Inferior parietal cortex (tissue), 1 donor: ENCODE data around the gene PDIA6.
"Not testable (repeated sequence)": the region's sequence is repeated elsewhere in the genome, so short reads cannot be mapped to it uniquely, and the experiment has no call there.

Source experiments
- DNase-seq: peaks from one replicate; pipeline ENCODE4 v3.0.0-alpha.2; 2016; ENCODE audit errors: extremely low spot score

The PDIA6 gene

DNA sequence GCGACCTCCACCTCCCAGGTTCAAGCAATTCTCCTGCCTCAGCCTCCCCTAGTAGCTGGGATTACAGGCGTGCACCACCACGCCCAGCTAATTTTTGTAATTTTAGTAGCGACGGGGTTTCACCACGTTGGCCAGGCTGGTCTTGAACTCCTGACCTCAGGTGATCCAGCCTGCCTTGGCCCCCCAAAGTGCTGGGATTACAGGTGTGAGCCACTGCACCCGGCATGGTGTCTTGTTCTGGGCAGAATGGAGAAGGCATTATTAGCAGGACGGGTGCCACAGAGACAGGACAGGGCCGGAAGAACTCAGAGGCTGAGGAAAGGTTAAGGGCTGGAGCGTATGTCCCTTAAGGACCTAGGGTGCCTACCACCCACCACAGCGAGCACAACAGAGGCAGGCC is 31.8 kb downstream of the PDIA6 start:
- not testable (repeated sequence) for DNase-seq

DNA sequence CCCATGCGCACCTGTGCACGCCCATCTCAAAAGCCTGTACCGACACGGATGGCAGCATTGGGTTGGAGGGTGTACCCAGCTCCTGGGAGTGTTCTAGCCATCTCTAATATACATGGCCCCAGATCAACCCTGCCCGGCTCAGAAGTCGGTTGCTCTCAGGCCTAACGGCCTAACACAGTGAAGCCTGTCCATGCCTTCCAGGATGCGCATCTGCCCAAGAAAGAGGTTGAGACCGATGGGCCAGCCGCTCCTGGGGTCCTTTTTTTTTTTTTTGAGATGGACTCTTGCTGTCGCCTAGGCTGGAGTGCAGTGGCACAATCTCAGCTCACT is 32.1 kb downstream of the PDIA6 start:
- DNase-seq, result no peak

DNA sequence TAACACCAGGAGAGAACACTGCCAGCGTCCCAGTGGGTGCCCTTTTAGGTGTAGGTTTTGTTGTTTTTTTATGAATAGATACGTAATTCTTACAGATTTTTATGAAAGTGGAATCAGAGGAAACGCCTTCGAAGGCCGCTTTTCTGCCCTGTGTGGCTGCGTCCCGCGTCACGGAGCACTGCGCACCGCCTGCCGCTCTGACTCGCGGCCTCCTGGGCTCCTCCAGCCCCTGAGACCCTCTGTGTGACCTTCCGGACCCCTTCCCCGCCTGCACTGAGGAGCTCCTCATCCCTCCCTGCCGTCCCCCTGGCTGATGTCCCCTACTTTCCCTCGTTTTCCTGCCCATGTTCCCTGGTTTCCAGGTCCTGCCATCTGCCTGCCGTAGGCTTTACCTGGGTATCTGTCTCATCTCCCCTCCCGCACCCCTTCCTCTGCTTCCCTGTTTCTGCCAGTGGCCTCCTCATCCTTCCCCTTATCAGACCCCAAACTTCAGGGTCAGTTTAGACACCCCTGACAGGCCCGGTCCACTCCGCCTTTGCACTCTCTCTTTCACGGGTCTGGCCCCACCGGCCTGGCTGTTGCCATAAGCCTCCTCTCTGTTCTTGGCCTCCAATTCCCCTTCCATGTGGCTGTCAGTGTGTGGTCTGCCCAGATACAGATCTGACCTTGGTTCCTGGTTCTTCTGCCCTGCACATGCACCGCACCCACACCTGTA is 32.7 kb downstream of the PDIA6 start:
- no peak for DNase-seq

DNA sequence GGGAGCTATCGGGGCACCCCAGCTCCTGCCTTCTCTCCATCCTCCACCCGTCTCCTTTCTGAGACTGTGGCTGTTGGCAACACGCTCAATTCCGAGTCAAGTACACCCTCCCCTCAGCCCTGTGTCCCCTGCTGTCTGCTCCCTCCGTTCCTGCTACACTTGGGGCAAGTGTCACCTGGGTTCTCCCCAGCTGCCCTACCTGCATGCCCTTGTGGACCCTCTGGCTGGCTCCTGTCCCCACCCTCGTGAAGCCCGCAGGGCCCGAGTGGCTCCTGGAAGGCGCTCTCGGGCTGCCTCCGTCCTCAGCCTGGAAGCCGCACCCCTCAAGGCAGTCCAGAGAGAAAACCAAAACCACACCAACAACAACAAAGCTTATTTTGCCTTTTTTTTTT is 33.9 kb downstream of the PDIA6 start:
- DNase-seq, result no peak

DNA sequence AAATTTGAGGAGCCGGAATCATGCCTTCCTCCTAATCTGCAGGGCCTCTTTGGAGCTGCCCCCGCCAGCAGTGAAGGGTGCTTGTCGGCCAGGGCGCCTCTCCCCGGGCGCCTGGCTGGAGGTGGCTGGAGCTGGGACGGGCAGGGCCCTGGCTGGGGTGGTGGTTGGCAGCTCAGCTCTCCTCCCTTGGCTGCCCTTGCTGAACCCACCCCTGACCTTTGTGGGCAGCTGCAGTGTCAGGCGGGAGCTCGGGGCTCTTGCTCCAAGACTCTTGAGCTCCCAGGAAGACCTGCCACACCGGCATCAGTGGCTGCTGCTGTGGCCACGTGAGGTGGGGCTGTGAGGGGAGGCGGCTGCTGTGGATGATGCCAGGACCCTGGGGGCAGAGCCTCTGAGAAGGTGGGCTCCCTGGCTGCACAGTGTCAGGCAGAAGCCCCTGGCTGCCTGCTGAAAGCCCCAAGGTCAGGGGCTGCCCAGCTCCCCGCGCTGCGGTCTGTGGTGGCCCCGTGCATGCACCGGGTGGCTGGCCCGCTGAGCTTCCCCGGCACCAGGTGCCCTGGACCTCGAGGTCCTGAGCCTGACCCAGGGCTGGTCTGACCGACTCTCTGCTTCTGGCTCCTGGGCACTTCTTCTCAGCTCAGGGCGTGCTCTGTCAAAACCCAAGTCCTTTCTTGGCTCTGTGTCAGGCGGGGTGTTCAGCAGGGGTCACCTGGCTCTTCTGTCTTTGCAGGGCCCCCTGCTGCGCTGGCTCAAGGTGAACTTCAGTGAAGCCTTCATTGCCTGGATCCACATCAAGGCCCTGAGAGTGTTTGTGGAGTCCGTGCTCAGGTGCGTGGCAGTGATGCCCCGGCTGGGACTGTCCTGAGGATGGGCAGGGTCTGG is 34.5 kb downstream of the PDIA6 start:
- DNase-seq, result no peak

DNA sequence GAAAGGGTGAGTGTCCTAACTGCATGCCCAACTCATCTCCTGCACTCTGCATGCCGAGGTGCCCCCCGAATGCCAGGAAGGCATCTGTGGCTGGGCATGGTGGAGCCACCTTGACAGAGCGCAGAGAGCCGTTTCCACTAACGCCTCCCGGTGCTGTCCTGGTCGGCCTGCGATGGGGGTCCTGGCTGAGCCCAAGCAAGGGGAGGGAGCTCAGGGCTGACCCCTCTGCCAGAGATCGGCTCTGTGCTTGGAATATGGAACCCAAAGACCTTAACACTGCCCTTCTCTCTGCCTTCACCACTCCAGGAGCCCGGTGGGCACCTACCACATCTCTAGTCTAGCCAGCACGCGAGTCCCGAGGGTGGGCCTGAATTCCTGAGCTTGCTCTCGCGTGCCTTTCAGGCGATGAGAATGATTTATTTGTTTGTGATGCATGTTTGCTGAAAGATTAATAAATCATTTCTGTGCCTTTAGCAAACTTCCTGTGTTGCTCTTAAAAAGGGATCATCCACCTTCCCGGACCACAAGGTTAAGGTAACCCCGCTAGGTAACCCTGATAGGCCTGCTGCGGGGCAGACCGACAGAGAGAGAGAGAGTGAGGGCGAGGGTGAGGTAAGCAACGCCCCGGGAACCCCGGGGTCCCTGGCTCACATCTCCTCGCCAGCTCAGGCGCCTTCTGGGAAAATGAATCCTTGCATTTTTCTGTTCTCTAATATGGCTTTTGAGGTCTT is 35.3 kb downstream of the PDIA6 start:
- DNase-seq, result no peak

DNA sequence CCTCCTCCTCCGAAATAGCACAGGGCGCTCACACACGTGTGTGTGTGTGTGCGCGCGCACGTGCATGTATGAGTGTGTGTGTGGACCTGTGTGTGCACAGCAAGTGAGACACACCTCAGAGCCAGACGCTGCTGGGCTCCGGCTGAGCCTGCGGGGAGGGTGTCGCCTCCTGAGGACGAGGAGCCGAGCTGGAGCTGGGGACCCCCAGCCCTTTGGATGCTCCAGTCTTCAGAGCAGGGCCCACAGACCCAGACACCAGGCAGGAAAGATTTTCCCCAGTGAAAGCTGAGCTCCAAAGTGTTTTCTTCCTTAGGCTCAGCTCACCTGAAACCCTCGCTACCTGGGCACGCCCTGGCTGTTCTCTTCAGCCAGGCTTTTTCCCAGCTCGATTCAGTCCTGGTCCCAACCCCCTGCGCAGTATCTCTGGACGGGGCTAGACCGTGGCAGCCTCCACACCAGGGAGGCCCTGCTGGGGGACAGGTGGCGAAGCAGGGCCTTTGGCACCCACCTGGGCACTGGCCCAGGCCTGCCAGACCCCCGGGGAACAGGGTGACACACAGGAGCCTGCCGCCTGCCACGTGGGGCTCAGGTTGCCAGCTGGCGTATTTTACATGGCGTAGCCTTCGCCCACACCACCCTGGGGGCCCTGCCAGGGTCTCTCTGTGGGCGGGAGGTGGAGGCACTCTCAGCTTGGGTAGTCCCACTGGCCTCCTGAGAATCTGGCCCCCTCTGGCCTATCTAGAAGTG is 36.2 kb downstream of the PDIA6 start:
- DNase-seq, result no peak

DNA sequence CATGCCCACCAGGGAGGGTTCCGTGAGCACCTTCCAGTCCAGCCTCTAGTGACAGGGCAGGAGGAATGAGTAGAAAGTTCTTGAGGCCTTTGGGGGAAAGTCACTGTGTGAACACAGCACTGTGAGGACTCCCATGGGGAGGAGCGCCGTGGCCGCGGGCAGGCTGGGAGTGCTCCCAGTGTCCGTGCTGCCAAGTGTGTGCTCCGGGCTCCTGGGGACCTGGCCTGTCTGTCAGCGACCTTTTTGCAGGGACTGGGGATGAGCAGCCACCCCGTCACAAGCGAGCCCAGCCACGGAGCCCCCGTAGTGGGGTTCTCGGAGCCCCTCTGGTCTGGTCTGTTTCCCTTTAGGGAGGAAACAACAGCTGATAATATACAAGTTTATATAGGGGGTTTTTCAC is 36.8 kb downstream of the PDIA6 start:
- DNase-seq, result no peak

DNA sequence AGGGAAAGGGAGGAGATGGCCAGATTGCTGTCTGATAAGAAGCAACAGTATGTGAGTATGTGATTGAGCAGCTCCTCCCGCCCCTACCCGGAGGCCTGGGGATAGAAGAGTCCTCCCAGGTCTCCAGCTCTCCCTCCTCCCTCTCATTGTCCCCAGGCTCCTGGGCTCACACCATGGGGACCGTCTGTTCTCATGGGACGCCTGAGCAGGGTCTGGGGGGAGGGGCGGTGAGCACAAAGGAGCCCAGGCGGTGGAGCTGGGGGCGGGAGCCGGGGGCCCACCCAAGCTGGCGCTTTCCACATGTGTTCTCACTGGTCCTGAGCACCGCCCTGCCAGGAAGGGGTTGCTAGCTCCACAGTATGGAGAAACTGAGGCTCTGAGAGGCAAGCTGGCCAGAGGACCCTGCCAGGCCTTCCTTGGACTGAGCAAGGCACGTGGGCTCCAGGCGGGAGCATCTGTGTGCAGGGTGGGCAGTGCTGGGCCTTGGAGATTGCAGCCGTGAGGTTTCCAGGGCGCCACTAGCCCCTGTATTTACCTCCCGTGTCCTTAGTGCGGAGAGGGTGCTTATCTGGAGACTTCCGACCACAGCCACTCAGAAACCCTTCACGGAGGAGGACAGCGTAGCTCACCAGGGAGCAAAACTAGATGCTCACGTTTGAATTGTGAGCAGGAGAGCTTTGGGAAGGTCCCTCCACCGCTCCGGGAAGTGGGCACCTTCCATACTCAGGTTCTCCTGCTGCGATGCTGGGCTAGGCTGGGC is 37.4 kb downstream of the PDIA6 start:
- no peak for DNase-seq

DNA sequence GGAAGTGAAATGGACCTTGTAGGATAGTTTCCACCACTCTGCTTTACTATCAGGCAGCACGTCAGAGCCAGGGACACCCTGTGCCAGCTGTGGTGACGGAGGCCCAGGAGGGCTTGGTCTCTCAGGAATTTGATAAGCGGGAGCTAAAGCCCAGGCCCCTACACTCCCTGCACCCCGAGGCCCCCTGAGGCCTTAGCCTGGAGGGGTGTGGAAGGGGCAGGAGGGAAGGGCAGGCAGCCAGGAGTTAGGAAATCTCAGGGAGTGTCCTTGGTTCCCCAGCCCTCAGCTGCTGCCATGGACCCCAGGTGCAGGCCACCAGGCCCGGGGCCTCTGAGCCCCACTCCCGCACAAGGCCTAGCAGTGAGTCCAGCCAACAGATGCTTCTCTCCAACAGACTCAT is 38.2 kb downstream of the PDIA6 start:
- no peak for DNase-seq

DNA sequence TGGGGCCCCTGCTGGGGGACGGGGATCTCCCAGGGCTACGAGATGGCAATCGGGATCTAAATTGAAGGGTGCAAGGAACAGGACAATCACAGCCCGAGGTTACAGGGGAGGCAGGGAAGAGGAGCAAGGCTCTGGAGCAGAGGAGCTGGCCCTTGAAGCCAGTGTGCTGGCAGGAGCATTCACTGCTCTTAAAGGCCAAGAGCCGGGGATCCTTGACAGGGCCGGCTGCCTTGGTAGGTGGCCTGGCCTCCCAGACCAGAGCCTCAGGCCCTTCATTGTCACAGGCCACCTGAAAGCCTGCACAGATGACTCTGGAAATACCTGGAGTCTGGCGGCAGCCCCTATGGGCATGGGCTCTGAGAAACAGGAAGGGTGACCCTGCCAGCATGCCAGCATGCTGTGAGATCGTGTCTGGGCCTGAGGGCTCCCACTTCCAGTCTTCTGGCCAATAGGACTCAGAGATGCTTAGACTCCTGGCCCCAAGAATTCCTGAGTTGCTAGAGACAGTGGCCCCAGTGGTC is 38.7 kb downstream of the PDIA6 start:
- DNase-seq, result no peak

DNA sequence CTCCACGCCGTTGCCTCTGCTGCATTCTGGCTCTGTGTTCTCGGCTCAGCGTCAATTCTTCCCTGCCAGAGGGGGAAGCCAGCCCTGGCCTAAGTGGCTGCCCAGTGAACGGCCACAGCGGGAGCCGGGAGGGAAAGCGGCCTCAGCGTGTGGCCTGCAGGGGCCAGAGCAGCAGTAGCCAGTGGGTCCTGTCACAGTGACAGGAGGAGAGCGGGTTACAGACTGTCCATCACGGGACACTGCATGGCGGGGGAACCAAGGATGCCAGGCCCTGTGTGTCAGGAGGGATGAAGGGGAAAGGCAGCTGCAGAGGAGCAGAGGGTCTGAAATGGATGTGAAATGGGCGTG is 39.7 kb downstream of the PDIA6 start:
- no peak for DNase-seq

DNA sequence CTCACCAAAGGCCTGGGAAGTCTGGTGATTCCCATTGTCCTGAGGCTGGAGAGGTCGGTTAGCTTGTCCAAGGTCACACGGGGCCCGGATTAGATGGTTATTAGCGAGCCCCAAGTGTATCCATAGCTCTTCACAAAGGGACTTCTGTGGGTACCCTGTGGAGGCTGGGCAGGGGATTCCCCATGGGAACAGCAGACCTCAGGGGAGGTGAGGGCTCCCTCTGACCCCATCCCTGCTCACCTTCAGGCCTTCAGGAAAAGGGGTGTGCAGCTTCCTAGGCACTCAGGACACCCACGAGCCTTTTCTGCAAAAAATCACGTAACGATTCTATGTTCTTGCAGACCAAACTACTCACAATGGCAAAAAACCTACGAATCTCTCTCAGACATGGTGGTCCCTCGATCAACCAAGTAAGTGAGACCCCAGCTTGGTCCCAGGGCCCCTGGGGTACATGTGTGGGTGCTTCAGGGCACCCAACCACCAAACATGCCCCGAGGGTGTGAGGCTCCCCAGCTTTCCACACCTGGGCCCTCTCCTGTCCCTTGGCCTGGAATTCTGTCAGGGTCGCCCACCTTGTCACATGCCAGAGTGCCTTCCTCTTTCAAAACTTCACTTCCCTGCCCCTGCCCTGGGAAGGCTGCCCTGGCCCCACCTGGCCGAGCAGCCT is 40.3 kb downstream of the PDIA6 start:
- no peak for DNase-seq

DNA sequence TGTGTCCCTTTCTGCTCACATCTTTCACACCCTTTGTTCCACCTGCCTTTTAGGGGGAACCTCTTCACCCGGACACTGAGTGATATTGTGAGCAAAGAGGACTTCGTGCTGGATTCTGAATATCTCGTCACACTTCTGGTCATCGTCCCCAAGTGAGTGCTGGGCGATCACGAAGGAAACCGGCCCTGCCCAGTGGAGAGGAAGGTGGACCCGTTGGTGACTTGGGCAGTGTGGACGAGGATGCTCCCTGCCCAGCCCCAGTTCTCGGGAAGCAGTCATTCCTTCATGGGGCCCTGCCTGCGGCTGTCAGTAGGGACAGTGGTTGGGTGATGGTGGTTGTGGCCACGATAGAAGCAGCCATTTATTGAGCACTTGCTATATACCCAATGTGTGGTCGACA is 40.8 kb downstream of the PDIA6 start:
- no peak for DNase-seq

DNA sequence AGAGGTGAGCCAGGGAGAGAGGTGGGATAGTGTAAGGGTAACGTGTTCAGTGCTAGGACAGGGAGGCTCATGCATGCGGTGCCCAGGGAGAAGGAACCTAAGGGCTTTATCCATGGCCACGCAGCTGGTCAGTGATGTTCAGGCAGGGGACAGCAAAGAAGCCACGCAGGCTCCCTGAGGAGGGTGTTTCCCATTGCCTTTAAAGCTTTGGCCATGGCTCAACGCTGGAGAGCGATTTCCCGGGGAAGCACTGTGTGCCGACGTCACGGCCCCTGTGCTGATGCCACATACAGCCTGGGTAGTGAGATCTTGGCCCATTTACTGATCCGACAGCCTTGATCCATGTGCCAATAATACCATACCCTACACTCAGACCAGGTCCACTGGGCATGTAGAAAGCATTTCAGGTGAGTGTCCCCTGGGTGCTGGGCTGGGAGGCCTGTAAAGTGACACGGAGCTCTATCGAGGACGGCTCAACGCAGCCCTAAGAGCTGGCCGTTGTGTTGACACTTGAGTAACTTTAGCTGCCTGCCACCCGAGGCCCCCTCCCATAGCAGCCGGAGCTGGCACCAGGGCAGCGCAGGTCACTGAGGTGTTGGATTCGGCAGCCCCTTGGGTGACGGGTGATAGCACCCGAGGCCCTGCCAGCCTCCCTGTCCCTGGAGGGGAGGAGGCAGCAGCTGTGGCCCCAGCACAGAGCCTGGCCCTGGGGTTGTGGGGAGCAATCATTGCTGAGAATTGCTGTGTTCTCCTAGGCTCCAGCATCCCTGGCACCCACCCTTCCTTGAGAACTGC is 41.4 kb downstream of the PDIA6 start:
- DNase-seq, result no peak

DNA sequence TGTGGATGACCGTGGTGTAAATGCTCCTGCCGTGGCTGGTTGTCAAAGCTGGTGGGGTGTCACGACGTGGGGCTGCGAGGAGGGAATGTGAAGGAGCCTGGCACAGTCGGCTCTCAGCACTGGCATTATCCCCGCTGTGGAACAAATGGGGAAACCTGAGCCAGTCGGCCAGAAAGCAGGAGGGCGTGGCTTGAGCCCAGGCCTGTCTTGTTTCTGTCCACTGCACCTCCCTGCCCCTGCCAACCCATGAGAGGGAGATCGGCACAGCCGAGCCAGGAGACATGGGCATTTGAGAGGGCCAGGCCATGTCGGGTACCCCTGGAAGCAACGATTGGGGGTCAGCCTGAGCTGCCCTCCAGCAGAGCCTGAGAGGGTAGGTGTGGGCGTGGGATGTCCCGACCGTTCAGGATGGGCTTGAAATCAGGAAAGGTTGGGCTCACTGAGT is 44.5 kb downstream of the PDIA6 start:
- no peak for DNase-seq

DNA sequence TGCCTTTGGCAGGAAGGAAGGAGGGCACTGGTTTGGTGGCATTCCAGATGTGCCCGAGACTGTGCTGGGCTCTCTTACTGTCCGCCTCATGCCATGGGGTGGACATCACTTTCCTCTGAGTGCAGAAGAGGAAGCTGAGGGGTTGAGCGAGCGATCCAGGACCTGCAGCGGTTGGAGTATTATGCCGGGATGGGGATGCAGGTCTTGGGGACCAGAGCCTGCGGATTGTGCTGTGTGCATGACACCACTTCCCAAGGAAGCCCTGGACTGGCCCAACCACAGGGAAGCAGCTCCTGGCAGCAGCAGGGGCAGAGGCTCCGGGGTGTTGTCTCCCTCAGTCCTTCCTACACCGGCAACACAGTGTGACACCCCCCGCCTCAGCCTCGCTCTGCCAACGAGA is 46.7 kb downstream of the PDIA6 start:
- DNase-seq, result no peak

DNA sequence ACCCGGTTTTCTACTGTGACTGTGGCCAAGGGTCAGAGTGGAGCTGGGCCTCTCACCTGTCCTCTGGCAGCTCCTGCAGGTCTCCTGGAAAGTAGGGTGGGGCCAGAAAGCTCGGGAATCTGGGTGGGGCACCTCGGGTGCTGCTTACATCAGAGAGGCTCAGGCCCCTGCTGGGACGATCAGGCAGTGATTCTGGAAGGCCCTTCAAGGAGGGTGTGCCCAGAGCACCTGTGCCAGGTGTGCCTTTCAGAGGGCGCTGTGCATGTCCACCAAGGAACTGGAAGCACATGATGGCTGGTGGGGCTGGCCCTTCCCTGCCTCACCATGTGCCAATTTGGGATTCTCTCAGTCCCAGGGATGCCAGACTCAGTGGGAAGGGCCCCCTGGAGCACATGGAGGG is 47.1 kb downstream of the PDIA6 start:
- no peak for DNase-seq

DNA sequence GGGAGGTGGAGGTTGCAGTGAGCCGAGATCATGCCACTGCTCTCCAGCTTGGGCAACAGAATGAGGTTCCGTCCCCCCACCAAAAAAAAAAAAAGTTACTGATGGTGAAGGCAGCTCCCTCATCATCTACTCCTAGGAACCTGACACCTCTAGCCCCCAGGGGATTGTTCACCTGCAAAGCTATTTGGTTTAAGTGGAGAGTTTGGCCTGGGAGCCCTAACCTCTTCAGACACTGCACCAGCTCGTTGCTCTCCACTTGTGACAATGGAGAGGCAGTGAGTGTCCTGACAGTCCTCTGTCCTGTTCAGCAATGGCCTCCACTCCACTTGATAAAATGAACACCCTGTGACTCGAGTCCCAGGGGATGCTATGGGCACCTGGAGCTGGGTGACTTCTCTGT is 47.7 kb downstream of the PDIA6 start:
- DNase-seq, result no peak
